ENCODE data around the gene NARF. TPM values are rescaled to one million over a fixed set of nuclear protein-coding genes. Genes with fewer than 3 reads are reported as not detected.
"Not testable (repeated sequence)": the region's sequence is repeated elsewhere in the genome, so short reads cannot be mapped to it uniquely, and the experiment has no call there.

Gene NARF
- 10 to 100 TPM; 33.2 to 47.5 (median 40.2) TPM for total RNA-seq

DNA sequence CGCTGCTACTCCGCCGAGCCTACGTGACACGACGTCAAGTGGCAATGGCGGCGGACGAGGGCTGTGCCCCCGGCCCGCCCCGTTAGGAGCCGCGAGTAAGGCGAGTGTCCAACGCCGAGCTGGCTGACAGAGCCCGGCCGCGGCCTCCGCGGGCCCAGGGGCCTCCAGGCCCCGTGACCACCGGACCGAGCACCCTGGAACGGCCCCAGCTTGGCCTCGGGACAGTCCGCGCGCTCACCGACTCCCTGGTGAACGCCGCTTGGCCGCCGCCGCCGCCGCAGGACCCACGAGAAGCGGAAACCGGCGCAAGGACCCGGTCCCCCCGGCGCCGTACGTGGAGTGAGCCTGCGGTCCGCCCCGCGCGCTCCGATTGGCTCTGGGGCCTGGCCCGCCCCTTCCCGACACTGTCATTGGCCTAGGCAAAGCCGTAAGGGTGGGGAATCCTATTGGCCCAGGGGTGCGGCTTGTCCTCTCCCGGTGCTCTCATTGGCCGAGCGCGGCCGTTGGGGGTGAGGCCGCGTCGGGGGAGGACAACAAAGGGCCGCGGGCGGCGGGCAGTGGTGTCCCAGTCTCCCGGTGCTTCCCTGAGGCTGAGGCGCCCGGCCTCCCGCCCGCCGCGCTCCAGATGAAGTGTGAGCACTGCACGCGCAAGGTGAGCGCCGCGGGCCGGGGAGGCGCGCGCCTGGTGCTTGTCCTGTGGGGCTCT, at the start of gene NARF:
Gene NARF, plus strand, starts transcription at position 563 of the 706 bp plus-strand sequence. Its CDS starts 63 bp downstream, at position 626.
- Histone ChIP-seq H3K36me3 (peaks cover 6 to 35% (median 6%) of the 10 kb centered on the region in 3 donors), H3K27ac (peak within 1 kb of the TSS; percentile 96 to 100 (median 100)), H3K4me1 (peaks cover 5 to 58% (median 14%) of the 10 kb centered on the region in 3 donors), H3K9me3 (no peaks in the 10 kb centered on the region), H3K27me3 (no peaks in the 10 kb centered on the region), H3K4me3 (peak within 1 kb of the TSS; percentile 66 to 98 (median 85))
- TF ChIP-seq POLR2A (IDR thresholded peaks at IDR 0.05), result peak in 3 of 4 donors; percentile 53 to 99 (median 98)
- TF ChIP-seq, protein P1, sequence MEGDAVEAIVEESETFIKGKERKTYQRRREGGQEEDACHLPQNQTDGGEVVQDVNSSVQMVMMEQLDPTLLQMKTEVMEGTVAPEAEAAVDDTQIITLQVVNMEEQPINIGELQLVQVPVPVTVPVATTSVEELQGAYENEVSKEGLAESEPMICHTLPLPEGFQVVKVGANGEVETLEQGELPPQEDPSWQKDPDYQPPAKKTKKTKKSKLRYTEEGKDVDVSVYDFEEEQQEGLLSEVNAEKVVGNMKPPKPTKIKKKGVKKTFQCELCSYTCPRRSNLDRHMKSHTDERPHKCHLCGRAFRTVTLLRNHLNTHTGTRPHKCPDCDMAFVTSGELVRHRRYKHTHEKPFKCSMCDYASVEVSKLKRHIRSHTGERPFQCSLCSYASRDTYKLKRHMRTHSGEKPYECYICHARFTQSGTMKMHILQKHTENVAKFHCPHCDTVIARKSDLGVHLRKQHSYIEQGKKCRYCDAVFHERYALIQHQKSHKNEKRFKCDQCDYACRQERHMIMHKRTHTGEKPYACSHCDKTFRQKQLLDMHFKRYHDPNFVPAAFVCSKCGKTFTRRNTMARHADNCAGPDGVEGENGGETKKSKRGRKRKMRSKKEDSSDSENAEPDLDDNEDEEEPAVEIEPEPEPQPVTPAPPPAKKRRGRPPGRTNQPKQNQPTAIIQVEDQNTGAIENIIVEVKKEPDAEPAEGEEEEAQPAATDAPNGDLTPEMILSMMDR (IDR thresholded peaks at IDR 0.05), result peak in 2 of 6 experiments; percentile 15 to 19
- DNase-seq, result peak; percentile 85
- intact Hi-C loops (cut with DNase I), result no loop called here
- WGBS, 2 donors, result 0 to 2% methylated on average over 10 to 16 of the region's 85 CpGs

DNA sequence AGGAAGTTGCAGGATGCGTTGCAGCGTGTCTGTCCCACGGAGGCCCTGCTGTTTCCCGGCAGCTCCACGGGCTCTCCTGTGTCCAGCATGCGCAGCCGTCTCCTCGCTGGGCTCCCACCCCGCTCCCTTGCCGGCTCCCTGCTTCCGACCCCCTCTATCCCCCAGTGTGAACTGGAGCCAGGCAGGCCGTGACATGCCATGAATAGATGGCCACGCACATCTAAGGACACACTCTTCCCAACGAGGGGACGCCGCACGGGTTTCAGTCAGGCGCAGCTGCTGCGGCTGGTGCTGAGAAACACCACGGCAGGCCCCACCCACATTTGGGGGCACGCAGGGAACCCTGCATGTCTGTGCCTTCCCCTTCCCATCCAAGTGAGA, 49.6 kb upstream of the NARF start:
- DNase-seq, result no peak
- H3K27me3 ChIP-seq, result no peaks in the 10 kb centered on the region
- 96 to 100% methylated on average over 4 to 5 of the region's 21 CpGs for WGBS, 2 donors
- H3K9me3 ChIP-seq, result no peaks in the 10 kb centered on the region
- no peaks in the 10 kb centered on the region for H3K4me1 ChIP-seq
- H3K4me3 ChIP-seq, result no peak overlapping the region
- TF ChIP-seq, protein P1 (IDR thresholded peaks at IDR 0.05), result no peak
- TF ChIP-seq POLR2A (IDR thresholded peaks at IDR 0.05), result no peak
- intact Hi-C loops (cut with DNase I), result no loop called here
- H3K27ac ChIP-seq, result no peak overlapping the region
- H3K36me3 ChIP-seq, result peaks cover 0 to 73% (median 0%) of the 10 kb centered on the region in 3 donors

DNA sequence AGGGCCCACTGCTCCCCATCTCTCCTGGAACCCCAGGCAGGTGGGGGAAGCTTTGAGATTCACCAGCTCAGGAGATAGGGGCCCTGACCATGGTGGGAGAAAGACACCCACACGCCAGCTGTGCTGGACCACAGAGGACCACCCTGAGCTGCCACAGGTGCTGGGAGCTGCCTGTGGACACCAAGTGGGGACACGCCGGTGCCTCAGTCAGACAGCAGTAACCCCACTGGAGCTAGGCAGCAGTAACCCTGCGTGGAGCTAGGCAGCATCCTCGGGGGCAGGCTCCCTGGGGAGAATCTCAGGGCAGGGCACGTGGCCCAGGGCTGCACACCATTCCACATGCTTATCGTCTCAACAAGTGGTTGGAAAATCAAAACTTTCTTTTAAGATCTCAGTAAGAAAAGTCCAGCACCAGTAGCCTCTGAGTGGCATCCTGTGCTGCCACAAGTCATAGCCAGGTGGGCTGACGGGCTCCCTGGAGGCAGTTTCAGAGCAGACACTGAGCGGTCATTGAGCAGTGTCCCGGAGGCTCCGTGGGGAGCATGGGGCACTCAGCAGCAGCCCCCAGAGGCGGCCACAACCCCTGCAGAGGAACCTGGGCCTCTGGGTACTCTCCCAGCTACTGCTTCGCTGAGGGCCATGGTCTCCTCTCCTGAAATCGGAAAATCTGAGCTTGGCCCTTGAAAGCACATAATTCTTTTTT, 48.4 kb upstream of the NARF start:
- Histone ChIP-seq H3K4me3 (no peak overlapping the region), H3K27ac (no peak overlapping the region), H3K9me3 (no peaks in the 10 kb centered on the region), H3K27me3 (no peaks in the 10 kb centered on the region), H3K36me3 (peaks cover 0 to 66% (median 0%) of the 10 kb centered on the region in 3 donors), H3K4me1 (peaks cover 4 to 11% (median 5%) of the 10 kb centered on the region in 3 donors)
- DNase-seq, result no peak
- no peak for TF ChIP-seq POLR2A (IDR thresholded peaks at IDR 0.05)
- TF ChIP-seq, protein P1 (IDR thresholded peaks at IDR 0.05), result no peak
- intact Hi-C loops (cut with DNase I), result no loop called here
- 89 to 94% methylated on average over 8 to 9 of the region's 14 CpGs for WGBS, 2 donors

DNA sequence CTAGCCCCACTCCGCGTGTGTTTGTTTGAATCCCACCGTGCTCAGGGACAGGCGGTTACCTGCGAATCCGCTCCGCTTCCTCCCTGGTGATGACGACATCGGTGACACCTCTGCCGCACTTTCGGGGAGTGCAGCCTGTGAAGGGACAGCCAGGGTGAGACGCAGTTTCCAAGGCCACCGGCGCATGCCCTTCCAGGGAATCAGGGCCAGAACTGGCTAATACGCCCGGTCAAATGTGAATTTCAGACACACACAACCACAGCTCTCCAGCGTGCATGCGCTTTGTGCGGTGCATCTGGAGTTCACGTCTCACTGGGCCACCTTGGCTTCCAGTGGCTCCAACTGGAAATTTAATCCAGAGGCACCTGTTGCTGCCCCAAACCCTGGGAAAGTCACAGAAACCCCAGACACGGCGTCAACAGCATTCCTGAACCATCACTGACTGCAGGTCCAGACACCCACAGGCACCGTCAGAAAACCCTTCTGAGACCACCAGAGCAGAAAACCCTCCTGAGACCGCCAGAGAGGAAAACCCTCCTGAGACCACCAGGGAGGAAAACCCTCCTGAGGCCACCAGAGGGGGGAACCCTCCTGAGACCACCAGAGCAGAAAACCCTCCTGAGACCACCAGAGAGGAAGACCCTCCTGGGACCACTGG, 47.0 kb upstream of the NARF start:
- no peaks in the 10 kb centered on the region for H3K9me3 ChIP-seq

DNA sequence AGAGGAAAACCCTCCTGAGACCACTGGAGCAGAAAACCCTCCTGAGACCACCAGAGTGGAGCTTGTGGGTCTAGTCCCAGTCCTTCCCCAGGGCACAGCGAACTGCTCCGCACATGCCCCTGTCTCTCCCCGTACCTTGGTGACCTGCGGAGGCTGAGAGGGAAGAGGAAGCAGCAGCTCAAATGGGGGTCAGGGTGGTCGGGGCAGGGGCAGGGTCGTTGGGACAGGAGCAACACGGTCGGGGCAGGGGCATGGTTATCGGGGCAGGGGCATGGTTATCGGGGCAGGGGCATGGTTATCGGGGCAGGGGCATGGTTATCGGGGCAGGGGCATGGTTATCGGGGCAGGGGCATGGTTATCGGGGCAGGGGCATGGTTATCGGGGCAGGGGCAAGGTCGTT, 46.5 kb upstream of the NARF start:
- intact Hi-C loops (cut with DNase I); DNase-seq; H3K27ac ChIP-seq; H3K4me3 ChIP-seq; H3K27me3 ChIP-seq; H3K9me3 ChIP-seq: not testable (repeated sequence)
- Histone ChIP-seq H3K4me1 (peaks cover 4 to 13% (median 5%) of the 10 kb centered on the region in 3 donors), H3K36me3 (peaks cover 0 to 50% (median 0%) of the 10 kb centered on the region in 3 donors)
- 89 to 98% methylated on average over 9 of the region's 16 CpGs for WGBS, 2 donors

More for the DNA sequence above, 47.0 kb upstream of the NARF start:
- TF ChIP-seq, protein P1 (IDR thresholded peaks at IDR 0.05), result no peak
- TF ChIP-seq POLR2A (IDR thresholded peaks at IDR 0.05), result no peak
- no peak overlapping the region for H3K4me3 ChIP-seq
- WGBS, 2 donors, result 91 to 99% methylated on average over 9 to 15 of the region's 24 CpGs
- H3K27me3 ChIP-seq, result no peaks in the 10 kb centered on the region
- H3K4me1 ChIP-seq, result peaks cover 4 to 11% (median 5%) of the 10 kb centered on the region in 3 donors
- H3K36me3 ChIP-seq, result peaks cover 0 to 53% (median 0%) of the 10 kb centered on the region in 3 donors
- DNase-seq, result no peak
- intact Hi-C loops (cut with DNase I), result no loop called here
- no peak overlapping the region for H3K27ac ChIP-seq

Data from esophagus squamous epithelium (tissue), 5 donors.